NCI-H69 (cell line): ENCODE measurements around the gene MXRA7.
A peak's percentile ranks its signal among the peaks of the same experiment; 100 is the strongest.

Source experiments
- DNase-seq: peaks from one replicate; lab custom pipeline; 2025; lab: John Stamatoyannopoulos, UW

The MXRA7 gene

GRCh38 chr17:76677406-76677805 lies 33.4 kb downstream of the MXRA7 start:
- no peak for DNase-seq

GRCh38 chr17:76676629-76677028 lies 34.1 kb downstream of the MXRA7 start:
- no peak for DNase-seq

GRCh38 chr17:76675648-76676047 lies 35.1 kb downstream of the MXRA7 start:
- no peak for DNase-seq

GRCh38 chr17:76674600-76674999 lies 36.2 kb downstream of the MXRA7 start:
- DNase-seq = no peak

GRCh38 chr17:76673729-76674128 lies 37.0 kb downstream of the MXRA7 start:
- no peak for DNase-seq

GRCh38 chr17:76672892-76673291 lies 37.9 kb downstream of the MXRA7 start:
- no peak for DNase-seq

- peak; percentile 49 for DNase-seq
Measured at GRCh38 chr17:76672270-76672851, 38.4 kb downstream of the MXRA7 start.

- DNase-seq = no peak
Measured at GRCh38 chr17:76671912-76672262, 38.9 kb downstream of the MXRA7 start.

- peak; percentile 100 for DNase-seq
Measured at GRCh38 chr17:76671123-76671911, 39.4 kb downstream of the MXRA7 start.

GRCh38 chr17:76670718-76671122 lies 40.0 kb downstream of the MXRA7 start:
- no peak for DNase-seq

GRCh38 chr17:76670020-76670717 lies 40.6 kb downstream of the MXRA7 start:
- no peak for DNase-seq

GRCh38 chr17:76667786-76668453 lies 42.8 kb downstream of the MXRA7 start:
- DNase-seq = no peak

- no peak for DNase-seq
Measured at GRCh38 chr17:76667491-76667755, 43.3 kb downstream of the MXRA7 start.

- no peak for DNase-seq
Measured at GRCh38 chr17:76660656-76661042, 50.1 kb downstream of the MXRA7 start.

GRCh38 chr17:76659928-76660655 lies 50.7 kb downstream of the MXRA7 start:
- peak; percentile 82 for DNase-seq

- peak; percentile 54 for DNase-seq
Measured at GRCh38 chr17:76658242-76658662, 52.5 kb downstream of the MXRA7 start.

GRCh38 chr17:76657505-76658241 lies 53.1 kb downstream of the MXRA7 start:
- DNase-seq = peak; percentile 50

GRCh38 chr17:76654408-76654807 lies 56.4 kb downstream of the MXRA7 start:
- no peak for DNase-seq

GRCh38 chr17:76650504-76650903 lies 60.3 kb downstream of the MXRA7 start:
- DNase-seq = no peak

- DNase-seq = no peak
Measured at GRCh38 chr17:76646712-76647111, 64.1 kb downstream of the MXRA7 start.

GRCh38 chr17:76645481-76645880 lies 65.3 kb downstream of the MXRA7 start:
- DNase-seq = no peak

GRCh38 chr17:76644995-76645394 lies 65.8 kb downstream of the MXRA7 start:
- no peak for DNase-seq
